Common myeloid progenitor, CD34-positive (primary cell): ENCODE data around the gene STOX2.
A peak's percentile ranks its signal among the peaks of the same experiment; 100 is the strongest.

ENCODE experiments used
- CTCF ChIA-PET: fragments of 350-600 bp; sonication (Branson Sonifier 250); formaldehyde crosslinking; loops from one replicate; lab custom pipeline; 2021; ENCODE audit warnings: antibody characterized with exemption; lab: Charles Lee
- POLR2A ChIA-PET: fragments of 350-600 bp; sonication (Branson Sonifier 250); formaldehyde crosslinking; loops from one replicate; lab custom pipeline; 2021; ENCODE audit warnings: antibody characterized with exemption; lab: Charles Lee
- DNase-seq, 3 donors: peaks; one replicate each; pipeline versions ENCODE4 v3.0.0 to v3.0.0-alpha.2; 2013
- H3K27ac ChIP-seq, 2 experiments: 1 replicate in 1 of 2; 2 replicates in 1 of 2; pipeline ENCODE4 v1.7.0; 2013; ENCODE audit warnings: inconsistent platforms in 2 of 2, low read length in 2 of 2, mild to moderate bottlenecking in 2 of 2, low read depth in 1 of 2, moderate library complexity in 1 of 2; ENCODE audit not compliant: severe bottlenecking in 2 of 2, insufficient read depth in 1 of 2, poor library complexity in 1 of 2
- H3K27me3 ChIP-seq, 5 experiments: replicated peaks in 2 of 5; 1 replicate in 3 of 5; 2 replicates in 2 of 5; pipeline versions ENCODE4 v1.6.1 to v1.7.0; 2013; ENCODE audit warnings: low read length in 4 of 5, mild to moderate bottlenecking in 2 of 5, moderate library complexity in 2 of 5, inconsistent platforms in 1 of 5; ENCODE audit not compliant: insufficient read depth in 5 of 5, control insufficient read depth in 4 of 5
- H3K36me3 ChIP-seq, 4 experiments: 1 replicate in 2 of 4; 2 replicates in 2 of 4; pipeline versions ENCODE4 v1.6.1 to v1.7.0; 2013; ENCODE audit warnings: low read length in 3 of 4, control low read depth in 1 of 4, mild to moderate bottlenecking in 1 of 4; ENCODE audit not compliant: control insufficient read depth in 4 of 4, insufficient read depth in 4 of 4
- H3K4me1 ChIP-seq, 4 experiments: 1 replicate in 3 of 4; 2 replicates in 1 of 4; pipeline versions ENCODE4 v1.6.1 to v1.7.1; 2013; ENCODE audit warnings: low read length in 3 of 4, mild to moderate bottlenecking in 3 of 4, control low read depth in 1 of 4, inconsistent platforms in 1 of 4, moderate library complexity in 1 of 4; ENCODE audit not compliant: control insufficient read depth in 4 of 4, insufficient read depth in 4 of 4; ENCODE audit errors: control extremely low read depth in 1 of 4
- H3K4me3 ChIP-seq, 7 experiments: 1 replicate in 4 of 7; 2 replicates in 3 of 7; pipeline versions ENCODE4 v1.5.1 to v1.7.0; 2013; ENCODE audit warnings: mild to moderate bottlenecking in 7 of 7, low read length in 6 of 7, moderate library complexity in 6 of 7, inconsistent platforms in 2 of 7, low read depth in 2 of 7, control low read depth in 1 of 7; ENCODE audit not compliant: insufficient read depth in 4 of 7, control insufficient read depth in 1 of 7; ENCODE audit errors: extremely low read depth in 1 of 7
- H3K9me3 ChIP-seq, 5 experiments: 1 replicate in 4 of 5; 2 replicates in 1 of 5; pipeline versions ENCODE4 v1.6.1 to v1.7.1; 2013; ENCODE audit warnings: low read length in 4 of 5, mild to moderate bottlenecking in 2 of 5, inconsistent platforms in 1 of 5, low read depth in 1 of 5, moderate library complexity in 1 of 5; ENCODE audit not compliant: control insufficient read depth in 4 of 5, insufficient read depth in 2 of 5; ENCODE audit errors: control extremely low read depth in 1 of 5
- WGBS: methylation state at CpG from one replicate; pipeline ENCODE4 v1.1.5; 2013; ENCODE audit not compliant: insufficient coverage; 5-methylcytosine and 5-hydroxymethylcytosine counted together

The STOX2 gene

GRCh38 chr4:183918696-183919095, 13.6 kb downstream of the STOX2 start:
- Histone ChIP-seq H3K27me3 (no peaks in the 10 kb centered on the region), H3K4me1 (peaks cover 0 to 5% (median 0%) of the 10 kb centered on the region in 4 experiments), H3K9me3 (peaks cover 0 to 4% (median 2%) of the 10 kb centered on the region in 5 experiments), H3K4me3 (no peak overlapping the region), H3K27ac (no peak overlapping the region), H3K36me3 (no peaks in the 10 kb centered on the region)
- DNase-seq, result no peak
- WGBS, result 98% methylated on average over 9 of the region's 10 CpGs
- ChIA-PET CTCF (no interaction called here), POLR2A (no interaction called here)

GRCh38 chr4:183919141-183919540, 14.0 kb downstream of the STOX2 start:
- WGBS, result 93% methylated on average over 6 of the region's 12 CpGs
- Histone ChIP-seq H3K27ac (no peak overlapping the region), H3K27me3 (no peaks in the 10 kb centered on the region), H3K4me1 (peaks cover 0 to 5% (median 0%) of the 10 kb centered on the region in 4 experiments), H3K4me3 (no peak overlapping the region), H3K9me3 (peaks cover 0 to 4% (median 2%) of the 10 kb centered on the region in 5 experiments), H3K36me3 (no peaks in the 10 kb centered on the region)
- CTCF ChIA-PET, result no interaction called here
- POLR2A ChIA-PET, result no interaction called here
- DNase-seq, result no peak

- DNase-seq, result peak in 2 of 3 donors; percentile 63 to 72
These were observed 15.4 kb downstream of the STOX2 start for GRCh38 chr4:183920512-183920911.

GRCh38 chr4:183921335-183921734, 16.2 kb downstream of the STOX2 start:
- Histone ChIP-seq H3K27ac (no peak overlapping the region), H3K4me3 (no peak overlapping the region), H3K36me3 (no peaks in the 10 kb centered on the region), H3K4me1 (peaks cover 0 to 5% (median 0%) of the 10 kb centered on the region in 4 experiments), H3K27me3 (no peaks in the 10 kb centered on the region), H3K9me3 (peaks cover 0 to 4% (median 0%) of the 10 kb centered on the region in 5 experiments)
- no peak for DNase-seq
- WGBS, result no CpG with 5 or more reads among the region's 2 CpGs
- CTCF ChIA-PET, result no interaction called here
- POLR2A ChIA-PET, result no interaction called here

More at GRCh38 chr4:183920512-183920911, 15.4 kb downstream of the STOX2 start:
- Histone ChIP-seq H3K4me1 (peaks cover 0 to 5% (median 0%) of the 10 kb centered on the region in 4 experiments), H3K4me3 (no peak overlapping the region), H3K27me3 (no peaks in the 10 kb centered on the region), H3K27ac (no peak overlapping the region), H3K36me3 (no peaks in the 10 kb centered on the region), H3K9me3 (peaks cover 0 to 4% (median 0%) of the 10 kb centered on the region in 5 experiments)
- 17% methylated on average over 2 of the region's 3 CpGs for WGBS
- ChIA-PET POLR2A (no interaction called here), CTCF (no interaction called here)

- H3K4me3 ChIP-seq, result no peak overlapping the region
- no peak for DNase-seq
- no peak overlapping the region for H3K27ac ChIP-seq
- peaks cover 0 to 4% (median 0%) of the 10 kb centered on the region in 5 experiments for H3K9me3 ChIP-seq
- 100% methylated on average over 12 of the region's 12 CpGs for WGBS
- ChIA-PET POLR2A (no interaction called here), CTCF (no interaction called here)
- H3K4me1 ChIP-seq, result peaks cover 0 to 5% (median 0%) of the 10 kb centered on the region in 4 experiments
- no peaks in the 10 kb centered on the region for H3K27me3 ChIP-seq
- H3K36me3 ChIP-seq, result no peaks in the 10 kb centered on the region
These were observed 19.4 kb downstream of the STOX2 start for GRCh38 chr4:183924362-183925044.

GRCh38 chr4:183926950-183927349, 21.8 kb downstream of the STOX2 start:
- H3K27ac ChIP-seq, result no peak overlapping the region
- H3K9me3 ChIP-seq, result peaks cover 0 to 4% (median 0%) of the 10 kb centered on the region in 5 experiments
- no peak overlapping the region for H3K4me3 ChIP-seq
- DNase-seq, result no peak
- CTCF ChIA-PET, result no interaction called here
- WGBS, result 92% methylated on average over 3 of the region's 5 CpGs
- POLR2A ChIA-PET, result no interaction called here
- no peaks in the 10 kb centered on the region for H3K4me1 ChIP-seq
- no peaks in the 10 kb centered on the region for H3K36me3 ChIP-seq
- no peaks in the 10 kb centered on the region for H3K27me3 ChIP-seq

GRCh38 chr4:183932576-183932975, 27.5 kb downstream of the STOX2 start:
- no peak overlapping the region for H3K27ac ChIP-seq
- DNase-seq, result no peak
- no peaks in the 10 kb centered on the region for H3K4me1 ChIP-seq
- H3K9me3 ChIP-seq, result no peaks in the 10 kb centered on the region
- H3K27me3 ChIP-seq, result no peaks in the 10 kb centered on the region
- 100% methylated on average over 1 of the region's 3 CpGs for WGBS
- CTCF ChIA-PET, result no interaction called here
- no peaks in the 10 kb centered on the region for H3K36me3 ChIP-seq
- POLR2A ChIA-PET, result no interaction called here
- no peak overlapping the region for H3K4me3 ChIP-seq
